ENCODE measurements around the gene FIBCD1.

DNA sequence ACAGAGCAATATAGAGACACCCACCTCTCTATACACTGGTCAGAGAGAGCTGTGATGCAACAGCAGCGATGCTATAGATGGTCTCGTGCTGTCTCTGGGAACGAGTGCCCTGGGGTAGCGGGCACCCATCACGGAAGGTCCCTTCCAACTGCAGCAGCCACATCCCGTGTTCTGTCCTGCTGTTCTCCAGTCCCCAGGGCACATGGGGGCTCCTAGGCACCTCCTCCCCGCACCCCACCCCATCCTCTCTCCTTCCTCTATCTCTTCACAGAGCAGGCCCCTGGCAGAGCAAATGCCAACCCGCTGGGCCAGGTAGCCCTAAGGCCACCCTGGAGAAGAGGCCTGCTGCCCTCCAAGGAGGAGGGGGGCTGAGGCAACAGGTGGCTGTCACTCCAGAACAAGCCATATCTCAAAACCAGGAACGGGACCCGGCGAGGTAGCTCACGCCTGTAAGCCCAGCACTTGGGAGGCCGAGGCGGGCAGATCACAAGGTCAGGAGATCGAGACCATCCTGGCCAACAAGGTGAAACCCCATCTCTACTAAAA, 8.2 kb downstream of the FIBCD1 start:
- TF ChIP-seq, protein P1, sequence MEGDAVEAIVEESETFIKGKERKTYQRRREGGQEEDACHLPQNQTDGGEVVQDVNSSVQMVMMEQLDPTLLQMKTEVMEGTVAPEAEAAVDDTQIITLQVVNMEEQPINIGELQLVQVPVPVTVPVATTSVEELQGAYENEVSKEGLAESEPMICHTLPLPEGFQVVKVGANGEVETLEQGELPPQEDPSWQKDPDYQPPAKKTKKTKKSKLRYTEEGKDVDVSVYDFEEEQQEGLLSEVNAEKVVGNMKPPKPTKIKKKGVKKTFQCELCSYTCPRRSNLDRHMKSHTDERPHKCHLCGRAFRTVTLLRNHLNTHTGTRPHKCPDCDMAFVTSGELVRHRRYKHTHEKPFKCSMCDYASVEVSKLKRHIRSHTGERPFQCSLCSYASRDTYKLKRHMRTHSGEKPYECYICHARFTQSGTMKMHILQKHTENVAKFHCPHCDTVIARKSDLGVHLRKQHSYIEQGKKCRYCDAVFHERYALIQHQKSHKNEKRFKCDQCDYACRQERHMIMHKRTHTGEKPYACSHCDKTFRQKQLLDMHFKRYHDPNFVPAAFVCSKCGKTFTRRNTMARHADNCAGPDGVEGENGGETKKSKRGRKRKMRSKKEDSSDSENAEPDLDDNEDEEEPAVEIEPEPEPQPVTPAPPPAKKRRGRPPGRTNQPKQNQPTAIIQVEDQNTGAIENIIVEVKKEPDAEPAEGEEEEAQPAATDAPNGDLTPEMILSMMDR (IDR thresholded peaks at IDR 0.05), result no peak
- TF ChIP-seq POLR2AphosphoS5 (IDR thresholded peaks at IDR 0.05) (no peak), POLR2A (IDR thresholded peaks at IDR 0.05) (no peak), EP300 (IDR thresholded peaks at IDR 0.05) (no peak)

Data from stomach (tissue), 4 donors.